ENCODE data around the gene SPSB2. TPM values are rescaled to one million over a fixed set of nuclear protein-coding genes. Genes with fewer than 3 reads are reported as not detected.
"Not testable (repeated sequence)": the region's sequence is repeated elsewhere in the genome, so short reads cannot be mapped to it uniquely, and the experiment has no call there.

The SPSB2 gene
- total RNA-seq, 2 donors from 2014 or later, result 11.7 to 11.8 TPM

DNA sequence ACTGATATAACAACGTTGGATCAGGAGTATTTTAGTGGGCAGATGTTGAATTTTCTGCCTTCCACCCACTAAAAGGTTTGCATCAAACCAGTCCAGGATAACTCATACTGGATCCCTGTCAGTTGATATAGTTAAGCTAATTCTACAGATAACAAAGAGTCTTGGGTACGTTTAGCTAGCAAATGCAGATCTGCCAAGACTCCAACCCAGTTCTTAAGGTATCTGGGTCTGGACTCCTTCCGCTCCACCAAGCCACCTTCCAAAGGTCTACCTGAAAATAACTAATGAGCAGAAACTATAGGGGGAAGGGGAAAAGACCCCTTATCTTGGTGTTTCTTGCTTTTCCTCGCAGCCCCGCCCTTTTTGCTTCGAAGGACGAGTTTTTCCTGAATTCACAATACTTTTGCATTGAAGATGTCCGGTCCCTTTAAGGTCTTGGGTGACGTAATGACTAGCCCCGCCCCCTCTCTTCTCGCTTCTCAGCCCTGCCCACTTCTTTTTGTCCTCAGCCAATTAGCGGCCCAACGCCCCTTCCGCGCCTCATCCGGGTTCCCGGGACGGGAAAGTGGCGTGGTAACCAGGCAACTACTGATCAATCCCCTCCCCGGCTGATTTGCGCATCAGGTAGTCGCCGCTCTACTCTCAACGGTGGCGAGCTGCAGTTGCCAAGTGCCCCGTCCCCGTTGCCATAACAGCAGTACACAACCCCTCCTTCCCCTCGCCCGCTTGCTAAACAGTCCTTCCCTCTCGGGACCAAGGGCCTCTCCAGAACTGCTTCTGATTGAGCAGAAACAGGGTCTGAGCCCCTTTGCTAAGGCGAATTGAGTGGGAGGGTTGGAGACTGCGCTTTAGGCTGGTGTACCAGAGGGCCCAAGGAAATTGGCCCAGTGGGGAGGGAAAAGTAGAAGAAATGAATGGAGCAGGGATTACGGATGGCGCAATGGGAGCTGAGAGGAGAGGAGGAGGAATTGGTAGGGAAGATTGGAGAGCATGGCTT, 31.5 kb upstream of the SPSB2 start, which contains the start of gene LRRC23:
LRRC23 (plus strand) TSS at position 543 of the 997 bp plus-strand sequence. CDS start 812 bp downstream, outside the sequence.
- ATAC-seq, result peak; percentile 86
- intact Hi-C loops (cut with DNase I, micrococcal nuclease), result no loop called here
- peak; percentile 98 to 100 for DNase-seq

DNA sequence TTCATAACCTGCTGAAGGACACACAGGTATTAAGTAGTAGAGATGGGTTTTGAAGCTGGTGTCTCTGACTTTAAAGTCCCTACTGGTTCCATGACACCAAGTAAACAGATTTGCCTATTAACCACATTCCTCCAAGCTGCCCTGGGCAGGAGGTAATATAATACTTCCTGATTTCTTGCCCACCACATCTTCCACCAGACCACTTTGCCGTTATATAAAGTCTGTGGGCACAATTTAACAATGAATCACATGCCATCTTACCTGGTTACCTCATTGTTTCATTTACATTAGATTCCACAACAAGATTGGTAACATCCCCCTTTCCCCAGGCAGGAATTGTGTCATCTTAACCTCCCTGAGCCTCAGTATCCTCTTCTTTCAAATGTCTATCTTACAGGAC, 30.6 kb upstream of the SPSB2 start:
- ATAC-seq (no peak), DNase-seq (no peak)
- intact Hi-C loops (cut with DNase I, micrococcal nuclease), result no loop called here

DNA sequence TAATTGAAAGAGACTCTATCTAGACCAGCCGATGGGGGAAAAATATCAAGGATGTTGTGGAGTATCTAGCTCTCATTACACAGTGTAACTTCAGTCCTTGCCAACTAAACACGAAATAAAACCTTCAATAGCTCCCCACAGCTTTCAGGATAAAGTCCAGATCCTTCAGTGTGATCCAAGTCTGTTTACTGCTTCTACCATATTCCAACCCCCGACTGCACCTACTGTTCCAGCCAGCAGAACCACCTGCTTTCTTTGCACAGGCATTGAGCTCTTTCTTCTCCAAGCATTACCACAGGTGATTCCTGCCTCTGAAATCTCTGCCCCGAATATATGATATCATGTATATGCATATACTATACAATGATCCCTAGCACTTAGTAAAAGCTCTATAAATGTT, 29.3 kb upstream of the SPSB2 start:
- ATAC-seq (peak; percentile 6), DNase-seq (no peak)
- intact Hi-C loops (cut with DNase I, micrococcal nuclease), result no loop called here

DNA sequence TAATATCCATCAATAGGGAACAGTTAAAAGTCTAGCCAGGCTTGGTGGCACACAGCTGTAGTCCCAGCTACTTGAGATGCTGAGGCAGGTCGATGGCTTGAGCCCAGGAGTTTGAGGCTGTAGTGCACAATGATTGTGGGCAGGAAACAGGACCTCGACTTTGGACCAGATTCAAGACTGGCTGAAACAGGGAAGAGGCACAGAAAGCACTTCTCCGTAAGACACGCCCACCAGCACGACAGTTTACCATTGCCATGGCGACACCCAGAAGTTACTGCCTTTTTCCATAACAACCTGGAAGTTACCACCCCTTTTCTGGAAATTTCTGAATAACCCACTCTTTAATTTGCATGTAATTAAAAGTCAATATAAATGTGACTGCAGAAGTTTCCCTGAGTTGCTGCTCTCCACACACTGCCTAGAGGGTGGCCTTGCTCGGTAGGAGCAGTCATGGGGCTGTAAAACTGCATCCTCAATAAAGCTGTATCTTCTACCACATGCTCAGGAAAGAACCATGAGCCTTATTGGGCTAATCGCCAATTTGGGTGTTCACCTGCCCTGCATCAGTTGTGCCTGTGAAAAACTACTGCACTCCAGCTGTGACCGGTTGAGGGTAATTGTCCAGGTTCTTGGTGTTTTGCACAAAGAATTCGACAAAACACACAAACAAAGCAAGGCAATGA, 26.9 kb upstream of the SPSB2 start:
- DNase-seq (peak; percentile 85 to 91), ATAC-seq (peak; percentile 76)
- intact Hi-C loops (cut with DNase I, micrococcal nuclease), result no loop called here

DNA sequence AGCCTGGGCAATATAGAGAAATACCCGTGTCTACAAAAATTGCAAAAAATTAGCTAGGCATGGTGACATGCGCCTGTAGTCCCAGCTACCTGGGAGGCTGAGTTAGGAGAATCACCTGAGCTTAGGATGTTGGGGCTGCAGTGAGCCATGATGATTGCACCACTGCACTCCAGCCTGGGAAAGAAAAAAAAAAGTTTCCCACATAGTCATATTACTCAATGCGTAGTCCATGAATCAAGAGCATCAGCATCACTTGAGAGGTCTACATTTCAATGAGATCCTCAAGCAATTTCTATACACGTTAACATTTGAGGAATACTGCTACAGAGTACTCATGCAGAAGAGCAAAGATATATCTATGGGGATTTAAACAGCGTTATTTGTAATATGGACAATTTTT, 26.3 kb upstream of the SPSB2 start:
- no peak for ATAC-seq
- intact Hi-C loops (cut with DNase I, micrococcal nuclease), result no loop called here
- no peak for DNase-seq

DNA sequence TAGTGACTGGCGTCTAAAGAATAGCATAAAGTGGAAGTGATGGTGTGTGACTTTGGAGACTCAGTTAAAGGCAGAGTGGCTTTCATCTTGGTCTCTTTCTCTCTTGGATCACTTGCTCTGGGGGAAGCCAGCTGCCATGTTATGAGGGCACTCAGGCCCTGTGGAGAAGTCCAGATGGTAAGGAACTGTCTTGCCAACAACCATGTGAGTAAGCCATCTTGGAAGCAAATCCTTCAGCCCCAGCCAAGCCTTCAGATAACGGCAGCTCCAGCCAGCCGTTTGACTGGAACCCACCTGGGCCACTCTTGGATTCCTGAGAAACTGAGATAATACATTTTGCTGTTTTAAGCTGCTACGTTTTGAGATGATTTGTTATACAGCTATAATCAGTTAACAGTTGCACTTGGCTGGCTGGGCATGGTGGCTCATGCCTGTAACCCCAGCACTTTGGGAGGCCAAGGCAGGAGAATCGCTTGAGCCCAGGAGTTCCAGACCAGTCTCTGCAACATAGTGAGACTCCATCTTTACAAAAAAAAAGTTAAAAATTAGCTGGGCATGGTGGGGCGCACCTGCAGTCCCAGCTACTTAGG, 23.8 kb upstream of the SPSB2 start:
- DNase-seq (no peak), ATAC-seq (no peak)
- intact Hi-C loops (cut with DNase I, micrococcal nuclease), result no loop called here

DNA sequence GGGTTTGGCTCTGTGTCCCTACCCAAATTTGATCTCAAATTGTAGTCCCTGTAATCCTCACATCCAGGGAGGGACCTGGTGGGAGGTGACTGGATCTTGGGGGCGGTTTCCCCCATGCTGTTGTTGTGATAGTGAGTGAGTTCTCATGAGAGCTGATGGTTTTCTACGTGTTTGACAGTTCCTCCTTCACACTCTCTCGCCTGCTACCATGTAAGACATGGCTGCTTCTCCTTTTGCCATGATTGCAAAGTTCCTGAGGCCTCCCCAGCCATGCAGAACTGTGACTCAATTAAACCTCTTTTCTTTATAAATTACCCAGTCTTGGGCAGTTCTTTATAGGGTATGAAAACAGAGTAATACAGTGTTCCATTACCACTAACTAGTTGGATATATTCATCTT, 21.2 kb upstream of the SPSB2 start:
- no peak for DNase-seq
- no peak for ATAC-seq
- intact Hi-C loops (cut with DNase I, micrococcal nuclease), result no loop called here

DNA sequence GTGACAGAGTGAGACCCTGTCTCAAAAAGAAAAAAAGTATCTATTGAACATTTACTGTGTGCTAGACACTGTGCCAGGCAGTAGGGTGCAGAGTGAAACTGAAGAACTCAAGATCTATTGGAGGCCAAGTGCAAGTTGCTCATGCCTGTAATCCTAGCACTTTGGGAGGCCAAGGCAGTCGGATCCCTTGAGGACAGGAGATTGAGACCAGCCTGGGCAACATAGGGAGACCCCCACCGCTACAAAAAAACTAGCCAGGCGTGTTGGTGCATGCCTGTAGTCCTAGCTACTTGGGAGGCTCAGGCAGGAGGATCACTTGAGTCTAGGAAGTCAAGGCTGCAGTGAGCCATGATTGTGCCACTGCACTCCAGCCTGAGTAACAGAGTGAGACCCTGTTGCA, 19.6 kb upstream of the SPSB2 start:
- DNase-seq; ATAC-seq; intact Hi-C loops (cut with DNase I, micrococcal nuclease): not testable (repeated sequence)

DNA sequence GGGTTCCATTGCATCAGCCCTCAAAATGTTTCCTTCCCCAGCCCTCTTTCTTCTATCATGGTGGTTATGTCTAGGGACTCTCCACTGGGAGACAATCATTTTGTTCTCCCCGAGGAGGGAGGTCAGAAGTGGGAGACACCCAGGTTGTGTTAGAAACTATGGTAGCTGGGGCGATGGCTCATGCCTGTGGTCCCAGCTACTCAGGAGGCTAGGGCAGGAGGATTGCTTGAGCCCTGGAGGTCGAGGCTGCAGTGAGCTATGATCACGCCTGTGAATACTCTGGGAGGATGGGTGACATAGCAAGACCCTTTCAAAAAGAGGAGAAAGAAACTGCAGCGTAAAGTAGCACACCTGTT, 18.5 kb upstream of the SPSB2 start:
- DNase-seq (no peak), ATAC-seq (peak; percentile 5)
- intact Hi-C loops (cut with DNase I, micrococcal nuclease), result no loop called here

DNA sequence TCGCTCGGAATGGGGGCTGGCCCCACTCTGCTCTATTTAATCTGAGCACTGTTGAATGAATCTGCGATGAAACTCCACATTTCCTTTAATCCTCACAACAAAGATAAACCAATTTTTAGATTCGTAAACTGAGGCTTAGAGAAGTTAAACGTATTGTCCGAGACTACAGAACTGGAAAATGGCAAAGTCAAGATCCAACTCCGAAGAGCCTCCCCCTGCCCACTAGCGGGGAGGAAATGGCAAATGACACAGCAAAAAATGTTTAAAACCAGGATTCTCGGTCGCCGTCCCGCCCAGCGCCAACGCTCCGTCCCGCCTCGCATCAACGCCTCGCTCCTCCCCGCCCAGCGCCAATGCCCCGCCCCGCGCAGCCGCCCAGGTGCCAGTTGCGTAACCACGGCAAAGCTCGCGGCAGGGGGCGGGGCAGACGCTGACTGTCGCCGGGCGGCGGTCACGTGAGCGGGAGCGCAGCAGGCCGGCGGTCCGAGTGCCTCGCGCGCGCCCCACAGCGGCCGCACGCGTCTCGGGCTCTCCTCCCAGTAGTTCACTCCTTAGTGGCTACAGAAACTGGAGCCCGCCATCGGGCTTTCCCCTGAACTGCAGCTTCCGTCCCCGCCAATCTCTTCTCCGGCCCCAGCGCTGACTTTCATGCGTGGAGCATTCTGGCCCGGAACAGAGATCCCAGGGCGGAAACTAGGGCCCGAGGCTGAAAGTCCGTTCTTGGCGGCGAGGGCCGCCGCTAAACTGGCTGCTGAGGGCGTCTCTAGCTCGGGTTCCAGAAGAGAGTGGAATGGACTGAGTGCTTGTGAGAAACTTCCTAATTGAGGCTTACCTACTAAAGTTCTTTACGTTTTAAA, 17.9 kb upstream of the SPSB2 start:
- peak; percentile 93 for ATAC-seq
- intact Hi-C loops (cut with DNase I, micrococcal nuclease), result no loop called here
- peak; percentile 96 to 100 for DNase-seq

DNA sequence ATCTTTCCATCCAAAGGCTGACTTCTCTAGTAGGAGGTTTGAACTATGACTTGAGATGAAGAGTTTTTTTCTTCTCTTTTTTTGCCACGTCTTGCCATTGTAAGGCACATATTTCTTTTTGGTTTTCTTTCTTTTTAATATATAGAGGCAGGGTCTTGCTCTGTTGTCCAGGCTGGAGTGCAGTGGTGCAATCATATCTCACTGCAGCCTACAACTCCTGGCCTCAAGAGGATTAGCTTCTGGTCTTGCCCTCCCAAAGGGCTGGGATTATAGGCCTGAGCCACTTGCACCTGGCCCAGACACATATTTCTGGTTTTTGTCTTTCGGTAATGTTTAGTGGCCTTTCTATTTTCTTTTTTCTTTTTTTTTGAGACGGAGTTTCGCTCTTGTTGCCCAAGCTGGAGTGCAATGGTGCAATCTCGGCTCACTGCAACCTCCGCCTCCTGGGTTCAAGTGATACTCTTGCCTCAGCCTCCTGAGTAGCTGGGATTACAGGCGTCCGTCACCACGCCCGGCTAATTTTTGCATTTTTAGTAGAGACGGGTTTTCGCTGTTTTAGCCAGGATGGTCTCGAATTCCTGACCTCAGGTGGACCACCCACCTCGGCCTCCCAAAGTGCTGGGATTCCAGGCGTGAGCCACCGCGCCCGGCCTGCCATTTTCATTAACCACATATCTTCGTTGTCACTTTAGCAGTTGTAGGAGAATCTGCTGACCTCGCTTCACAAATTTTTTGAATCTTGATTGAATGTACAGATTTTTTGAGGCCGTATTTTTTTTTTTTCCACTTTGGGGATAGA, 16.9 kb upstream of the SPSB2 start:
- ATAC-seq, result not testable (repeated sequence)

DNA sequence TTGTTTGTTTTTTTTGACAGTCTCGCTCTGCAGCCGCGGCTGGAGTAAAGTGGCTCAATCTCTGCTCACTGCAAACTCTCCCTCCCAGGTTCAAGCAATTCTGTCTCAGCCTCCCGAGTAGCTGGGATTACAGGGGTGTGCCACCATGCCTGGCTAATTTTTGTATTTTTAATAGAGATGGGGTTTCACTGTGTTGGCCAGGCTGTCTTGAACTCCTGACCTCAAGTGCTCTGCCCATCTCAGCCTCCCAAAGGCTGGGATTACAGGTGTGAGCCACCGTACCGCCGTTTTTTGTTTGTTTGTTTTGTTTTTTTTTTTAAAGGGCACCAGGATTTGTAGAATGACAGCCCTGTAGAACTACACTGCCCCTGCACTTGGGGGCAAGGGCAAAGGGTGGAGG, 15.7 kb upstream of the SPSB2 start:
- DNase-seq; ATAC-seq; intact Hi-C loops (cut with DNase I, micrococcal nuclease): not testable (repeated sequence)

More for the DNA sequence above, 16.9 kb upstream of the SPSB2 start:
- DNase-seq; intact Hi-C loops (cut with DNase I, micrococcal nuclease): not testable (repeated sequence)

DNA sequence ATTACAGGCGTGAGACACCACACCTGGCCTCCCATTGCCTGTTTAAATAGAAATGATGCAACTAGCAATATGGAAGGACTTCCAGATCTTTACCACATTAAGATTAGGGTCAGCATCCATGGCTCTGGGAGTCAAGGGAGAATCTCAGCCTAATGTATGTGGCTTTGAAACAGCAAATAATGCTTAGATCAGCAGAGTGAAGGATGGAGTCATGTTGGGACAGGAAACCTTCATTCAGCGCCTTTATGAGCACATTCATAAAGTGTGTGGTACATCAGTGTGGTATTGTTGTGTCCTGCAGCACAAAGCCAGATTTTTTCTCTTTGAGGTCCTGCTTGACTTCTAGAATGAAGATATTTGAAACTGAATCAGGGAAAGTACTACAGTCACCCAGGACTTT, 15.3 kb upstream of the SPSB2 start:
- intact Hi-C loops (cut with DNase I, micrococcal nuclease), result no loop called here
- ATAC-seq, result no peak
- DNase-seq, result no peak

DNA sequence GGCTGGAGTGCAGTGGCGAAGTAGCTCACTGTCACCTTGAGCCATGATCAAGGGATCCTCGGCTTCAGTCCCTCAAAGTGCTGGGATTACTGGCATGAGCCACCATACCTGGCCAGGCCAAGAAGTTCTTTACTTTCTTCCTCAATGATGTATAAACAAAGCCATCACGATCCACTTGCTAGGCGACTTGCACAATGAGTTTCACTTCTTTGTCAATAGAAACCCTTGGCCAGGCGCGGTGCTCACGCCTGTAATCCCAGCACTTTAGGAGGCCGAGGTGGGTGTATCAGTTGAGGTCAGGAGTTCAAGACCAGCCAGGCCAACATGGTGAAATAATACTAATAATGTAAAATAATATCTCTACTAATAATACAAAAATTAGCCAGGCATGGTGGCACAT, 14.4 kb upstream of the SPSB2 start:
- intact Hi-C loops (cut with DNase I, micrococcal nuclease), result no loop called here
- ATAC-seq, result peak; percentile 31
- DNase-seq, result peak in 1 of 2 donors; percentile 64

DNA sequence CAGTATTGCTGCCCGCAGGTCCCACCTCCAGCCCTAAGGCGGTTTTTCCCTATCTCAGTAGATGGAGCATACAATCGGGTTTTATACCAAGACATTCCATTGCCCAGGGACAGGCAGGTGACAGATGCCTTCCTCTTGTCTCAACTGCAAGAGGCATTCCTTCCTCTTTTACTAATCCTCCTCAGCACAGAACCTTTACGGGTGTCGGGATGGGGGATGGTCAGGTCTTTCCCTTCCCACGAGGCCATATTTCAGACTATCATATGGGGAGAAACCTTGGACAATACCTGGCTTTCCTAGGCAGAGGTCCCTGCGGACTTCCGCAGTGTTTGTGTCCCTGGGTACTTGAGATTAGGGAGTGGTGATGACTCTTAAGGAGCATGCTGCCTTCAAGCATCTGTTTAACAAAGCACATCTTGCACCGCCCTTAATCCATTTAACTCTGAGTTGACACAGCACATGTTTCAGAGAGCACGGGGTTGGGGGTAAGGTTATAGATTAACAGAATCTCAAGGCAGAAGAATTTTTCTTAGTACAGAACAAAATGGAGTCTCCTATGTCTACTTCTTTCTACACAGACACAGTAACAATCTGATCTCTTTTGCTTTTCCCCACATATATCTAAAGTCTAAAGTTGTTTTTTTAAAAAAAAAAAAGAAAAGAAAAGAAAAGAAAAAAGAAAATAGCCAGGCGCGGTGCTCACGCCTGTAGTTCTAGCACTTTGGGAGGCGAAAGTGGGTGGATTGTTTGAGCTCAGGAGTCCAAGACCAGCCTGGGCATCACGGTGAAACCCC, 13.3 kb upstream of the SPSB2 start:
- ATAC-seq; intact Hi-C loops (cut with DNase I, micrococcal nuclease): not testable (repeated sequence)

DNA sequence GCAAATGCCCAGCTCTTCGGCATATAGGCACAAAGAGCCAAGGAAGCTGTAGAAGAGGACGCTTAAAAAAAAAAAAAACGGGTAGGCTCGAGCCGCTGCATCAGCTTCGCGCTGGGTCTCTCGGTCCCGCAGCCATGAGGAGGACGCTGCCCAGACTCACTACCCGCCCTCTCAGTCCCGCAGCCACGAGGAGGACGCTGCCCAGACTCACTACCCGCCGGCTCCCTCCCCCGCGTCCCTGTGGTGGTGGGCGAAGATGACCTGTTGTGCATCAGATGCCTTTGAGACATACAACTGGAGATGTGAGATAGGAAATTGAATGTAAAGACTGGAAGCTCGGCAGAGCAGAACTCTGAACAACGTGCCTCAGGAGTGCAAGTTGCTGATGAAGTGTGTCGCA, 11.4 kb upstream of the SPSB2 start:
- DNase-seq, result no peak
- ATAC-seq, result no peak
- intact Hi-C loops (cut with DNase I, micrococcal nuclease), result no loop called here

More for the DNA sequence above, 13.3 kb upstream of the SPSB2 start:
- DNase-seq, result not testable (repeated sequence)

DNA sequence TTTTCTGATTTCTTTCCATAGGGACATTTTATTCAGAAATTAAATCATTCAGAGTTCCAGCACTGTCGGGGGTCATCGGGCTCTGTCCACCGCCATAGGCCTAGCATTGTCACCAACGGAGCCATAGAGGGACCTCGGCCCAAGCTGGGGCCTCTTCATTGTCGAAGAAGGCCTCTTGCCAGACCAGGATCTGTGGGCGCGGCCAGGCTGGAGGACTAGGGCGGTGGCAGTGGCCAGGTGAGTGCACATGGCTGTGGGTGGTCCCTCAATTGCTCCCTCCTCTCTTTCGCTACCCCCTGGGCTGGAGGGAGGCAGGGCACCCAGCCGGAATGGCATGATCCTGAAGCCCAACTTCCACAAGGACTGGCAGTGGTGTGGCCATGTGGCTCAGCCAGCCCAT, 10.6 kb upstream of the SPSB2 start:
- intact Hi-C loops (cut with DNase I, micrococcal nuclease), result no loop called here
- ATAC-seq (no peak), DNase-seq (no peak)

All from left colon (tissue), 2 donors.